NCI-H1048 (cell line): ENCODE data around the gene WDR53.
"Not testable (repeated sequence)": the region's sequence is repeated elsewhere in the genome, so short reads cannot be mapped to it uniquely, and the experiment has no call there.

Experiments used
- DNase-seq: peaks from one replicate; lab custom pipeline; 2025; lab: John Stamatoyannopoulos, UW

The WDR53 gene

DNA sequence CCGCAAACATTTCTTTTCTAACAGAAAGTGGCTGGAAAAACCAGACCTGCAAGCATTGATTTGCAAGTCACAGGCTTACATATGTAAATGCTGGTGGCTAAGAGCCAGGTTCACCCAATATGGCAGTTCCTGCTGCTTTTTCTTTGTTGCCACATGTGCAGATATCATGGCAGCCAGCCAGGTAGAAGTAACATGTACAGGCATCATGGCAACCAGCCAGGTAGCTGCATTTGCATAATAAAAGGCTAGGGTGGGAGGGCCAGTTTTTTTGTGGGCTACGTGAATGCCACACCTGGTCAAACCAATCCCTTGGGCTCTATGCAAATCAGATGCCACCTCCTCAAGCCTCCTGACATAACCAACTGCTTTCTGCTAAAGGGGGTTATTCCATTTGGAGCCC, 50.4 kb downstream of the WDR53 start:
- peak; percentile 97 for DNase-seq

DNA sequence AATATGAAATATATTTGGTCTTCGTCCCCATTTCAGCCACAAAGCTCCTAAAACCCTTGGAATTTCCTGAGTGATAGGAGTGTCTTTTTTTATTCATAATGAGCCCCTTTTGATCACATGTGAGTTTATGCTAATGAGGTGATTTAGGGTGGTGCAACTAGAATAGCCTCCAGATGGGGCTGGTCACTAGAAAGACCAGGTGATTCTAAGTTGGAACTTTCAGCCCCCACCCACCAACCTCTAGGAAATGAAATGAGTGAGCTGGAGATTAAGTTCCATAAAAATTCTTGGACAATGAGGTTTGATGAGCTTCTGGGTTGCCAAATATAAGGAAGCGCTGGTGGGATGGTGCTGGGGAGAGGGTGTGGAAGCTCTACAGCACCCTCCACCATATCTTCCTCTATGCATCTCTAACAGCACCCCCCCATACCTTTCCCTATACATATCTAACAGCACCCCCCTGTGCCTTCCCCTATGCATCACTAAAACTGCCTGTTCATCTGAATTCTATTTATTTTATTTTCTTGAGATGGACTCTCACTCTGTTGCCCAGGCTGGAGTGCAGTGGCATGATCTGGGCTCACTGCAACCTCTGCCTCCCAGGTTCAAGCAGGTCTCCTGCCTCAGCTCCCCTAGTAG, 51.1 kb downstream of the WDR53 start:
- DNase-seq = no peak

DNA sequence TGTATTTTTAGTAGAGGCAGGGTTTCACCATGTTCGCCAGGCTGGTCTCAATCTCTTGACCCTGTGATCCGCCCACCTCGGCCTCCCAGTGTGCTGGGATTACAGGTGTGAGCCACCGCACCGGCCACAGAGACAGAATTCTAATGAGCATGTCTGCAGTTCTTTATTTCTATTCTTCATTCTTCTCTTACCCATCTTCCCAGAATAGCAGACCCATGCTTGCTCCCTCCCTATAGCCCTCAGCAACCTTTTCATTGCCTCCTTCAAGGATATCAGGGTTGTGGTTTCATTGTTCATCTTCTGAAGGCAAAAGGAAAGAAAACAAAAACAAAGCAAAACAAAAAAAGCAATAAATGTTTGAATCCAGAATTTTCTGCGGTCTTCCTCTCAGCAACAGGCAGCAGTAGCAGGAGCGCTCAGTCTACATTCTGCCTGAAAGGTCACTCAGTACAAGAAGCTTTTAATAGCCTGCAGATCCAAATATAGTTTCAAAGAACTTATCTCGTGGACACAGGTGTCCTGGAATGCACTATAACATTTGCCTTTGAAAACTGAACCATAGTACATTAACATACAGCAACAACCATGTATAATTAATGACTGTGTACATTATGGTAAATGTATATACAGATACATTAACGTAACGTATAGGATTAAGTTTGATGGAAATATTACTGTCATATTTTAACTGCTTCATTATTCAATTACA, 53.3 kb downstream of the WDR53 start, which contains the start of gene SMCO1:
SMCO1 (minus strand) TSS at position 434 of the 709 bp plus-strand sequence; CDS start at position 297, 137 bp downstream.
- DNase-seq = no peak

DNA sequence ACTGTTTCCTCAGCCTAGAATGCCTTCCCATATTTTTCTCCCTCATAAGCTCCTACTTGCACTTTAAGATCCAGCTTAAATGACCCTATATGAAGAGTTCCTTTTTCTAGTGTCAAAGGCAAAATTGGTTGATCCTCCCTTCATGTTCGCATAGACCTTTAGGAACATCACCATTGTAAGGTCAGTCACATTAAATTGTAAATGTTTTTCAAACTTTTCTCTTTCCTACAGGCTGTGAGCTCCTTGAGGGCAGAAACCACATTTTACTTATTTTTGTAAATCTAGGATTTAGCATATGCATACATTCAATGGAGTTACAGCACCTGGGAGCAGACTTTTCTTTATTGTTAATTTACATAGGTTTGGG, 54.0 kb downstream of the WDR53 start:
- DNase-seq = no peak

DNA sequence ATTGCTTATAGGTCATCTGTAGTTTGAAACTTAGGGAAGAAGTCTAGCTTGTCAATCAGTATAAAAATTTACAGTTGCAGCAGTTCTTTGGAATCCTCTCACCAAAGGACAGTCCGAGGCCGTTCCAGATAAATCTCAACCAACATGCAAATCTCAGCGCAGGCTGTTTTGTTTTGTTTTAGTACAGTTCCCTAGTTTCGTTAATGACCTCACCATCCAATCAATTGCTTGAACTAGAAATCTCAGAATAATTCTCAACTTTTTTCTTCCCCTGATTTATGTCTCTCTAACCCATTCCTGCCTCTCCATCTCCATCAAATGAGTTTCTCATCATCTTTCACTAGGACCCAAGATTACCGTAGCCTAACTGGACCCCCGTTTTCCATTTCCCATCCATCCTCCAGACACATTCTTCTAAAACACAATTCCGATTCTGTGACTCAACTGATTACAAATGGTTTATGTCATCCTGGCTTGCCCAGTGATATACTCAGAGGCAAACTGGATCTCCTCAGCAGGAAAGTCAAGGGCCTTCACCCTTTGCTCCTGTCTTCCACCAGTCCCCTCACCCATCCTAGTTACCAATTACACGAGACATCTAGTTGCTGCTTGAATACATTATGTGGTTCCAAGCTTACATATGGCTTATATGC, 54.5 kb downstream of the WDR53 start:
- no peak for DNase-seq

DNA sequence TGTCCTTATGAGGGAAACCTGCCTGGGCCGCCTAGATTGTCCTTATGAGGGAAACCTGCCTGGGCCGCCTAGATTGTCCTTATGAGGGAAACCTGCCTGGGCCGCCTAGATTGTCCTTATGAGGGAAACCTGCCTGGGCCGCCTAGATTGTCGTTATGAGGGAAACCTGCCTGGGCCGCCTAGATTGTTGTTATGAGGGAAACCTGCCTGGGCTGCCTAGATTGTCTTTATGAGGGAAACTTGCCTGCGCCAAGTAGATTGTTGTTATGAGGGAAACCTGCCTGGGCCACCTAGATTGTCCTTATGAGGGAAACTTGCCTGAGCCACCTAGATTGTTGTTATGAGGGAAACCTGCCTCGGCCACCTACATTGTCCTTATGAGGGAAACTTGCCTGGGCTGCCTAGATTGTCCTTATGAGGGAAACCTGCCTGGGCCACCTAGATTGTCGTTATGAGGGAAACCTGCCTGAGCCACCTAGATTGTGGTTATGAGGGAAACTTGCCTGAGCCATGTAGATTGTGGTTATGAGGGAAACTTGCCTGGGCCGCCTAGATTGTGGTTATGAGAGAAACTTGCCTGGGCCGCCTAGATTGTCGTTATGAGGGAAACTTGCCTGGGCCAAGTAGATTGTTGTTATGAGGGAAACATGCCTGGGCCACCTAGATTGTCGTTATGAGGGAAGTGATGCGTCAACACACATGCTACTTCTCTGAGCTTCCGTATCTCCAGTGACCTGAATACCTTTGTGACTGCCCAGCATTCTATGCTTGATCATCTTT, 56.5 kb downstream of the WDR53 start:
- DNase-seq = not testable (repeated sequence)

DNA sequence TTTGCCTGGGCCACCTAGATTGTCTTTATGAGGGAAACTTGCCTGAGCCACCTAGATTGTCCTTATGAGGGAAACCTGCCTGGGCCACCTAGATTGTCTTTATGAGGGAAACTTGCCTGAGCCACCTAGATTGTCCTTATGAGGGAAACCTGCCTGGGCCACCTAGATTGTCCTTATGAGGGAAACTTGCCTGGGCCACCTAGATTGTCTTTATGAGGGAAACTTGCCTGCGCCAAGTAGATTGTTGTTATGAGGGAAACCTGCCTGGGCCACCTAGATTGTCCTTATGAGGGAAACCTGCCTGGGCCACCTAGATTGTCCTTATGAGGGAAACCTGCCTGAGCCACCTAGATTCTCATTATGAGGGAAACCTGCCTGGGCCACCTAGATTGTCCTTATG, 57.2 kb downstream of the WDR53 start:
- DNase-seq = not testable (repeated sequence)

DNA sequence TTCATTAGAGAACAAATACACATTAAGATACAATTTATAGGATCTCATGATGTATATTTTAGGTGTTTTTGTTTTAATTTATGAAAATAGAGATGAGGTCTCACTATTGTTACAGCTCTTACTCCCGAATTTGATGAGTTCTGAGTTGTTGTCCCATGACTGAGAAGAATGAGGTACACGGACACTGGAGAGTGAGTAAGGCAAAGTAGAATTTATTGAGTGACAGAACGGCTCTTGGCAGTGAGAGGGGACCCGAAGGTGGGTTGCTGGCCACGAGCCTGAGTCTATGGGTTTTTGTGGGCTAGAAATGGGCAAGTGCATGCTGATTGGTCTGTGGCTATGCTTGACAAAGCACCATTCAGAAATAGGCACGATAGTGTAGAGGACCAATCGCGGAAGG, 61.7 kb downstream of the WDR53 start:
- no peak for DNase-seq

DNA sequence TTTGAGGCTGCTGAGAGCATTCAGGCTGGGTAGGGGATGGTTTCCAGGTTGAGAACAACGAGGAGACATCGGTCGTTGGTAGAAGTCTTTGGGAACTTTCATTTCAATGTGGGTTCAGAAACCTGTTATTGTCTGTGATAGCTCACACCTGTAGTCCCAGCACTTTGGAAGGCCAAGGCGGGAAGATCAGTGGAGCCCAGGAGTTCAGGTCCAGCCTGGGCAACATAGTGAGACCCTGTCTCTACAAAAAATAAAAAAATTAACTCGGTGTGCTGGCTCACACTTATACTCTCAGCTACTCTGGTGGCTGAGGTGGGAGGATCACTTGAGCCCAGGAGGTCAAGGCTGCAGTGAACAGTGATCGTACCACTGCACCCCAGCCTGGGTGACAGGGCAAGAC, 63.8 kb downstream of the WDR53 start:
- no peak for DNase-seq
